Activated naive CD4-positive, alpha-beta T cell treated with anti-CD3 and anti-CD28 coated beads, Interleukin-2, amount 50 U/mL, for 72 hours (primary cell): ENCODE data around the gene TMEM255B. TPM values are rescaled to one million over a fixed set of nuclear protein-coding genes. Genes with fewer than 3 reads are reported as not detected.

Experiments
- ATAC-seq, 2 donors: fragments of 150-1000 bp; cut with Tn5 transposase; 2 replicates each; pipeline ENCODE4 v1.10.0; 2021; ENCODE audit warnings: mild to moderate bottlenecking in 2 of 2, moderate library complexity in 2 of 2
- DNase-seq, 2 donors: peaks; one replicate each; pipeline ENCODE4 v3.0.0; 2021 to 2022; ENCODE audit warnings: low spot score in 2 of 2
- H3K27ac Mint-ChIP-seq, 2 donors: one replicate each; pipeline ENCODE4 v1.8.0; 2022; ENCODE audit warnings: mild to moderate bottlenecking in 2 of 2, mixed read lengths in 2 of 2
- H3K36me3 Mint-ChIP-seq, 2 donors: one replicate each; pipeline ENCODE4 v1.8.0; 2022; ENCODE audit warnings: mixed read lengths in 2 of 2
- H3K9me3 Mint-ChIP-seq, 2 donors: one replicate each; pipeline ENCODE4 v1.8.0; 2022; ENCODE audit warnings: mixed read lengths in 2 of 2
- total RNA-seq, 2 donors: library from RNA; stranded (reverse); gene quantifications; one replicate each; pipeline ENCODE4 v1.2.3, GENCODE V29; 2022

The TMEM255B gene
- total RNA-seq, 2 donors from 2014 or later, result 1.8 to 2.9 TPM

DNA sequence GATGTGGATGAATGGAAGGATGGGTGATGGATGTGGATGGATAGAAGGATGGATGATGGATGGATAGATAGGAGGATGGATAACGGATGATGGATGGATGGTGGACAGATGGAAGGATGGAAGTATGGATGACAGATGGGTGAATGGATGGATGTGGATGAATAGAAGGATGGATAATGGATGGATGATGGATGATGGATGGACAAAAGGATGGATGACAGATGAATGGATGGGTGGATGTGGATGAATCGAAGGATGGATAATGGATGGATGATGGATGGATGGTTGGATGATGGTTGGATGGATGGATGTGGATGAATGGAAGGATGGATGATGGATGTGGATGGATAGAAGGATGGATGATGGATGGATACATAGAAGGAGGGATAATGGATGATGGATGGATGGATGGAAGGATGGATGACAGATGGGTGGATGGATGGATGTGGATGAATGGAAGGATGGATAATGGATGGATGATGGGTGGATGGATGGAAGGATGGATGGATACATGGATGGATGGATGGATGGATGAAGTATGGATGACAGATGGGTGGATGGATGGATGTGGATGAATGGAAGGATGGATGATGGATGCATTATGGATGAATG is 39.3 kb downstream of the TMEM255B start:
- Mint-ChIP-seq H3K27ac (no peak overlapping the region), H3K36me3 (no peaks in the 10 kb centered on the region), H3K9me3 (no peaks in the 10 kb centered on the region)
- no peak for ATAC-seq
- DNase-seq, result no peak

DNA sequence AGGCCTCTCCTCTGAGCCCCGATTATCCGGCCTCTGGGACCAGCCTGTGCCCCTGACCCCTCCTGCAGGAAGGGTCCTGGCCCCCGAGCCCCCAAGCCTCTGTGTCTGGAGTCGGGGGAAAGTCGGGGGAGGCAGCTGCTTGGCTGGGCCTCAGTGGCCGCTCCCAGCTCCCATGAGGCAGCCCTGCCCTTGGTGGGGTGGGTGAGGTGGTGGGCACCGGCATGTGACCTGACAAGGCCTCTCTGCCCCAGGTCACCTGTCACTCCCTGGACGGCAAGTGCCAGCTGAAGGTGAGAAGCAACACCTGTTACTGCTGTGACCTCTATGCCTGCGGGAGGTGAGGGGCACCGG is 41.5 kb downstream of the TMEM255B start:
- Mint-ChIP-seq H3K9me3 (no peaks in the 10 kb centered on the region), H3K36me3 (no peaks in the 10 kb centered on the region), H3K27ac (no peak overlapping the region)
- DNase-seq (no peak), ATAC-seq (no peak)

DNA sequence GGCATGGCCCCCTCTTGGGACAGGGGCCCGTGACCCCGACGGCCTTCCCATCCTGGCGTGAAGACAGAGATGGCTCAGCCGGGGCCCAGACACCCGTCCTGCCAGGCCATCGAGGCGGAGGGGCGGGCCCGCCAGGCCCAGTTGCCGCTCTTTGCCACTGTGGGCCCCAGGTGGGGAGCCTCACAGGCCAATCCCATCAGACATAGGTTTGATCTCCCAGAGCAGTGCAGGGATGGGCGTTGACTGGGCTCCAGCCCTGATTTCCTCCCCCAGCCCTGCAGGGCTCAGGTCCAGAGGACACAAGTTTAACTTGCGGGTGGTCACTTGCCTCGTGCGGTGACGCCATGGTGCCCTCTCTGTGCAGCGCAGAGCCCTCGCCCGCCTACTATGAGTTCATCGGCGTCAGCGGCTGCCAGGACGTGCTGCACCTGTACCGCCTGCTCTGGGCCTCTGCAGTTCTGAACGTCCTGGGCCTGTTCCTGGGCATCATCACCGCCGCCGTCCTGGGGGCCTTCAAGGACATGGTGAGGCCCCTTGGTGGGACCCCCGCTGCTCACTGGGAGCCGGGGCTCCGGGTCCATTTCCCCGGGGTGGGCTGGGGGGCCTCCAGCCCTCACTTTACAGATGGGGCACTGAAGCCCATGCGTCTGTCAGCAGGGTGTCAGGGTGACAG is 42.4 kb downstream of the TMEM255B start:
- H3K27ac Mint-ChIP-seq, result no peak overlapping the region
- no peaks in the 10 kb centered on the region for H3K36me3 Mint-ChIP-seq
- no peak for DNase-seq
- no peak for ATAC-seq
- no peaks in the 10 kb centered on the region for H3K9me3 Mint-ChIP-seq

DNA sequence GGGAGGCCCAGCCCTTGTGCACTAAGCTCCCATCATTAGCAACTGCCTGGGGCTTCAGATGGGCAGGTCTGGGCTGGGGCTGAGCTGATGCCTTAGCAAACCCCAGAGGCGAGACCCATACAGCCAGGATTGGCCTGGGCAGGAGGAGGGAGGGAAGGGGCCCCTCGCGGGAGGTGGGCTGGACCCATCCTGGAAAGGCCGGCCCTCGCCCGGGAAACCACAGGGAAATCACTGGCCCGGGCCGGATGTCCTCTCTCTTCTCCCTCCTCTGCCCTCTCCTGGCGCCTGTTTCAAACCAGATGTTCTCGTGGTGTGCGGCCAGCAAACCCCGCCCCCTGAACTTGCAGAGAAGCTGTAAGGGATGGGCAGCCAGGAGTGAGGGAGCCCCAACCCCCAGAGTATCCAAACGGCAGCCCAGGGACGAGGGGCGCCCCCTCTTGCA is 43.1 kb downstream of the TMEM255B start:
- Mint-ChIP-seq H3K27ac (no peak overlapping the region), H3K9me3 (no peaks in the 10 kb centered on the region), H3K36me3 (no peaks in the 10 kb centered on the region)
- DNase-seq (no peak), ATAC-seq (peak in 1 of 2 donors; percentile 20)

DNA sequence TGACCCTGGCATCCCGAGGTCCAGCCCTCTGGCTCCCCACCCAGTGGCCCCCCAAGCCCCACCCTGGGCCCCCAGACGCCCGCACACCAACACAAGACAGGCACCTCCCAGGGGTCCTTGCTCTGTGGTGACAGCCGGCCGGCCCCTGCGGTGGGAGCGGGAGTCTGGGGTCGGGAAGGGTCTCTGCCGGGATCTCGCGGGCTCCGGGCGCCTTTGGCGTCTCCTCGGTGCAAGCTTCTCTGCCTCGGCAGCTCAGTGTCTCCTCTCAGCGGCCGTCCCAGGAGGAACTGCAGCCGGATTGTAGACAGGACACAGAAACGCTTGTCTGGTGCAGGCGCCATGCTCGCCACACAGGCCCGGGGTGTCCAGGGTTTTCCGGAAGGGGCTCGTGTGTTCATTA is 43.7 kb downstream of the TMEM255B start:
- Mint-ChIP-seq H3K36me3 (peaks cover 0 to under 1% of the 10 kb centered on the region in 2 donors), H3K27ac (no peak overlapping the region), H3K9me3 (peaks cover under 1% of the 10 kb centered on the region in 2 donors)
- ATAC-seq, result no peak
- DNase-seq, result no peak

DNA sequence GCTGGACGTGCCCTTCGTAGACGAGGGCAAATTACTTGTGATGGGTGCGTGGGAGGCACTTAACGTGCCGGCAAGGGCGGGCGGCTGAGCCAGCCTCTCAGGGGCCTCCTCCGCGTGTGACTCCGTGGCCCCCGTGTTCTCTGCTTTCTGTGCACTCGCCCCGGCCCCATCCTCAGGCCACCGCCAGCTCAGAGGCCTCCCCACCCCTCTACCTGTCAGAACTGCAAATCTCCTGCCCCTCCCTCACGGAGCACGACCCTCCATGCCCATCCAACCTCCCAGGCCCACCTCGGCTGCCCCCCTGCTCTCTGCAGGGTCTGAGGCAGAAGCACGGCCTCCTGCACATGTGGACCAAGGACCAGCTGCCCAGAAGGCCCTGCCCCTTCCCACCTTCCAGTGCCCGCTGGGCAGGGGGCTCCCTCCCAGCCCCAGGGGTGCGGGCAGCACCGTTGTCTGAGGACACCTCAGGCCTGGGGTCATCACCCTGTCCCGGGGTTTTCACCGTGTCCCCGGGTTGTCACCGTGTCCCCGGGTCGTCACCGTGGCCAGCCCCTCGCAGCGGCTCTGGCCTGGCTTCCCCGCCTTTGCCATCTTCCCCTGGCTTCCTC is 44.5 kb downstream of the TMEM255B start:
- Mint-ChIP-seq H3K27ac (no peak overlapping the region), H3K36me3 (peaks cover 0 to 8% of the 10 kb centered on the region in 2 donors), H3K9me3 (peaks cover 5 to 7% of the 10 kb centered on the region in 2 donors)
- DNase-seq (no peak), ATAC-seq (no peak)

DNA sequence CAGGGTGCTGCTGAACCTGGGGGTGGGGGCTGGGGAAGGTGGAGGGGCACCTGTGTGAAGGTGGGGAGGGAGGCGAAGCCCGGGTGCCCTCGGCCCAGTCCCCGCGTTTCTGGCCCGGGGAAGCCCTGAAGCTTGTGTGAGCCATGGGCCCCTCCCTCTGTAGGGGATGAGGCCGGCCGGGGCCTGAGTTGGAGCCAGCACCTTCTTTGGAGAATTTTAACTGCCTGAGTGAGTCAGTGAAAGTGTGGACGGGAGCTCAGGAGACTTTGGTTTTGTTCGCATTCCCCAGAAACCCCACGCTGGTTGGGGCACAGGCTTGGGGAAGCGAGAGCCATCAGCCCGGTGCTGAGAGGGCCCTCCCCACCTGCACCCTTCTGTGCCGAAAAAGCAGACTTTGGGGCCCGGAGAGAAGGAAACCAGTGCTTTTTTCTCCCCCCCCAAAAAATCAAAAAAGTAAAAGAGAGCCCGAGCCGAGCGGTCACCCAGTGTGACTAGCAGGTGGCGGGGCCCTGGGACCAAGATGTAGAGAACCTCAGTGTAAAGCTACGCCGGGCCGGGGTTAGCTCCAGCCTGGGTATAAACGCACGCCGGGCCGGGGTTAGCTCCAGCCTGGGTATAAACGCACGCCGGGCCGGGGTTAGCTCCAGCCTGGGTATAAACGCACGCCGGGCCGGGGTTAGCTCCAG is 45.1 kb downstream of the TMEM255B start:
- Mint-ChIP-seq H3K27ac (no peak overlapping the region), H3K9me3 (peaks cover 5 to 12% of the 10 kb centered on the region in 2 donors), H3K36me3 (peaks cover 0 to 13% of the 10 kb centered on the region in 2 donors)
- DNase-seq, result no peak
- no peak for ATAC-seq

DNA sequence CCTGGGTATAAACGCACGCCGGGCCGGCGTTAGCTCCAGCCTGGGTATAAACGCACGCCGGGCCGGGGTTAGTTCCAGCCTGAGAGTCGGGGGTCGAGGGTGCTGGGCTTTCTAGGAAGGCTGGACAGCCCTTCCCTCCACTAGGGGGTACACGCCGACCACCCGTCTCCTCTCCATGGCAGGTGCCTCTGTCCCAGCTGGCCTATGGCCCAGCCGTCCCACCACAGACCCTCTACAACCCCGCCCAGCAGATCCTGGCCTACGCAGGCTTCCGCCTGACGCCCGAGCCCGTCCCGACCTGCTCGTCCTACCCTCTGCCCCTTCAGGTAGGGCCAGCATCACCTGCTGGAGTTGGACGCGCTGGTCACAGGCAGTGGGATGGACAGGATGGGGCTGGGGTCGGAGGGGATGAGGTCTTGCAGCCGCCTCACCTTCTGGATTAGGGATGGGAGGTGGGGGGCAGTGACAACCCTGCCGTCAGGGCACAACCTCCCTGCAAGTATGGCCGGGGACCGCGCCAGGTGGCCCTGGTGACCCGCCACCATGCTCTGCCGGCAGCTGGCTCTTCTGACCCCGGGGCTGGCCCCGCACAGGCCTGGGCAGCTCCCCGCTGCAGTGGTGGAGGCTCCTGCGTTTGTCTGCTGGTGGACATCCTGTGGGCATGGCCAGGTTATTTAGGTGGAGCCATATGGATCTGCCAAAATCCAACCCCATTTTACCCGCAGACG is 45.8 kb downstream of the TMEM255B start:
- no peak for DNase-seq
- Mint-ChIP-seq H3K9me3 (peaks cover 5 to 12% of the 10 kb centered on the region in 2 donors), H3K36me3 (peaks cover 0 to 18% of the 10 kb centered on the region in 2 donors), H3K27ac (no peak overlapping the region)
- no peak for ATAC-seq

DNA sequence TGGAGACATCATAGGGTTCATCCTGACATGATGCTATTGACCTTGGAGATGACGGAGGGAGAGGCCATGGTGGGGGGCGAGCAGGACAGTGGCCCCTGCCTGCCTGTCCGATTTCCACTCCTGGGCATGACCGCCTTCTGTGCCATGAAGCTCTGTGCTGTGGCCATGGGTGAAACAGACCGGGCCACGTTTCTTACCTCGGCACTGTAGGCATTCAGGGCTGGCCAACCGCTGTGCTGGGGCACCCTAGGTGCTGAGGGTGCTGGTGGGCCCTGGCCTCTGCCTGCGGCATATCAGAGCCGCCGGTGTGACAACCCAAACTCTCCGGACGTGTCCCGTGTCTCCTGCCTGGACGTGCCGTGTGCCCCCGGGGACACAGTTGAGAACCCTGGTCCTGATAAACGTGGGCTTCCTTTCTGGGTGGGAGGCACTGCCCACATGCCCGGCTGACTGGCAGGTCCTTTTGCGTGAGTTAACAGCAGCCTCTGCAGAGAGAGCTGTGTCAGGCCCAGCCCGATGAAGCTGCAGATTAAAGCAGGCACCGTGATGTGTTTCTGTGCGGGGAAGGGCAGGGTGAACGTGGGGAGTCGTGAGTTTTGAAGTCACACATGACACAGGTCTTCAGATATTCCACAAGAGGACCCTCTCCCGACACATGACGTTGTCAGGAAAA is 46.5 kb downstream of the TMEM255B start:
- no peak overlapping the region for H3K27ac Mint-ChIP-seq
- DNase-seq, result no peak
- ATAC-seq, result no peak
- peaks cover 9 to 12% of the 10 kb centered on the region in 2 donors for H3K9me3 Mint-ChIP-seq
- H3K36me3 Mint-ChIP-seq, result peaks cover 0 to 25% of the 10 kb centered on the region in 2 donors

DNA sequence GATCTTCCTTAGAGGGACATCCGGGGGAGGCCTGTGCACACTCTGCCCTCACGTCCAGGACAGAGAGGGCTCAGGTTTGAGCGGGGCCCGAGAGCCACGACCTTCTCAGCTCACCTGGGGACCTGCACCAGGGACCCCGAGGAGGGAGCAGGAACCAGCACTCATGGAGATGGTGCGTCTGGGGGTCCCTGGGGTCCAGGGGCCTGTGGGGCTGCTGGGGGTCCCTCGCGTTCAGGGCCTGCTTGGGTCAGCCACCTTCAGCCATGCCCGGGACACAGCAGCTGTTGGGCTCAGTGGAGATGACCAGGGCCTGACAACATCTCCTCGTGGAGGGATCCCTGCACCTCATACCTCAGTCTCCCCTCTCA is 47.1 kb downstream of the TMEM255B start:
- DNase-seq, result no peak
- Mint-ChIP-seq H3K9me3 (peaks cover 9 to 12% of the 10 kb centered on the region in 2 donors), H3K36me3 (peaks cover 0 to 25% of the 10 kb centered on the region in 2 donors), H3K27ac (no peak overlapping the region)
- ATAC-seq, result no peak

DNA sequence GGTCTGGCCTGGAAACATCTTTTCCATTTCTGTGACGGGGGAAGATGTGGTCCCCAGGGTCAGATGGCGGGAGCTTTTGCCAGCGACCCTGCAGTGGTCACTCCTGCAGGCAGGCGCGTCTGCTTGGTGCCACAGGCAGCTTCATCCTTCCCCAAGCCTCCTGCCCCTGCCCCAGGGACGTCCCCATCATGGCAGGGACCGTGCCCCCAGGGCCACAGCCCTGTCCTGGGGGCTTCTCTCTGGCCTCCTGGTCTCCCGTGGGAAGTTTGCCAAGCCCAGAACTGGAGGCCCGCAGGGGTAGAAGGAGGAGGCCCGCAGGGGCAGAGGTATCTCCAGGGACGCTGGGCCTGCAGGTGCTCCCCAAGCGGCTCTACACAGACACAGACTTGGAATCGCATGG is 47.5 kb downstream of the TMEM255B start:
- Mint-ChIP-seq H3K27ac (no peak overlapping the region), H3K9me3 (peaks cover 9 to 12% of the 10 kb centered on the region in 2 donors), H3K36me3 (peaks cover 0 to 25% of the 10 kb centered on the region in 2 donors)
- no peak for ATAC-seq
- no peak for DNase-seq

DNA sequence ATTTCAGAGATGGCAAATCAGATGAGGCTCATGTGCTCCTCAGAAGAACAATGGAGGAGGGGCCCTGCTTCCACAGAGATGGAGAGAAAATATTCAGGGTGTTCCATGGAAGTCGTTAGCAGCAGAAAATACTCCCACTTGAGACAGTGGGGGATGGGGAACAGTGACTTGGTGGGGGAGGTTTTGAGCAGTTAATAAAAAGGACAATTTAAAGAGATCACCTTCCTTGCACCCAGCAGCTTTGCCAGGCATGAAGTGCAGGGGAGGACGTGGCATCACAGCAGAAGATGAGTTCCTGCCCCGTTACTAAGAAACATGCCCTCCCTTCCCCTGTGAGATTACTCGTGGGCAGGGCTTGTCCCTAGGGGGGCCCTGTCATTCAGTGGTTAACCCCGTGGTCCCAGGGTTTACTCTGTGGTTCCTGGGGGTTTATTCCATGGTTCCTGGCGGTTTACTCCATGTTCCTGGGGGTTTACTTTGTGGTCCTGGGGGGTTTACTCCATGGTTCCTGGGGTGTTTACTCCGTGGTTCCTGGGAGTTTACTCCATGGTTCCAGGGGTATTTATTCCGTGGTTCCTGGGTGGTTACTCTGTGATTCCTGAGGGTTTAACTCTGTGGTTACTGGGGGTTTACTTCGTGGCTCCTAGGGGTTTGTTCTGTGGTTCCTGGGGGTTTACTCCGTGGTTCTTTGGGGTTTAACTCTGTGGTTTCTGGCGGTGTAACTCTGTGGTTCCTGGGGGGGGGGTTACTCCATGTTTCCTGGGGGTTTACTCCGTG is 49.2 kb downstream of the TMEM255B start:
- ATAC-seq, result peak in 1 of 2 donors; percentile 79
- Mint-ChIP-seq H3K36me3 (peaks cover 0 to 25% of the 10 kb centered on the region in 2 donors), H3K27ac (peak overlapping the region in 1 of 2 donors; percentile 83)

DNA sequence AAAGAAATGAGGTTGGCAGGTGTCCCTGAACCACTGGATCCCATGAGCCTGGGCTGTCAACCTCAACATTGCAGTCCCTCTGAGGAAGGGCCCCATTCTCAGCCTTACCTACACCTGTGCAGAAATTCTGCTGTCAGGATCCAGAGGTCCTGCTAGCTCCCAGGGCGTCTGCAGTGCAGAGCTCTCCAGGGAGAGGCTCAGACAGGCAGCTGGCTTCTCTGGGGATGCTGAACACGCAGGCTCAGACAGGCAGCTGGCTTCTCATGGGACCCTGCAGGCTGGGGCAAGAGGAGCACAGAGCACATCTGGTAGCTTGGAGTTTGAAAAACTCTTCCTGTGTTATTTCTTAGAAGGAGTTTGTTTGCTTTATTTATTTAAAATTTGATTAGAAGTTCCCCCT is 50.9 kb downstream of the TMEM255B start:
- Mint-ChIP-seq H3K36me3 (peaks cover 0 to 25% of the 10 kb centered on the region in 2 donors), H3K27ac (no peak overlapping the region), H3K9me3 (peaks cover 9 to 12% of the 10 kb centered on the region in 2 donors)
- ATAC-seq (no peak), DNase-seq (no peak)

More for the DNA sequence above, 49.2 kb downstream of the TMEM255B start:
- peaks cover 9 to 12% of the 10 kb centered on the region in 2 donors for H3K9me3 Mint-ChIP-seq
- DNase-seq, result no peak

DNA sequence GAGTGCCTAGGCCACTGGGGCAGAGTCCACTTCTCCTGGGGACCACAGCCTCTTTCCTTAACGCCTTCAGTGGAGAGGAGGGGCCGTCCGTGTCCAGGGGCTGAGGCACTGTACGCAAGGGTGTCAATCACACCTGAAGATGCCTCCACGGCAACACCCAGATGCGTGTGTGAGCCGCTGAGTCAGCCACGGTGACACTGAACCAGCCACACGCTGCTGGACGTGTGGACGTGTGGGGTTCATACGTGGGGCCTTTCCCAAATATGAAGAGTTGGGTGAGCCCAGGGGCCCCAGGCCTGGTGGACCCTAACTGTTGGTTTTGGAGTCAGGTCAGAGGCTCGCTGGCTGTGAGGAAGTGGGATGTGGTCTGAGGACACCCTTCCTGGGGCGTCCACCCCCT is 51.6 kb downstream of the TMEM255B start:
- DNase-seq (no peak), ATAC-seq (no peak)
- H3K27ac Mint-ChIP-seq, result no peak overlapping the region
- peaks cover 9 to 12% of the 10 kb centered on the region in 2 donors for H3K9me3 Mint-ChIP-seq
- peaks cover 4 to 29% of the 10 kb centered on the region in 2 donors for H3K36me3 Mint-ChIP-seq

DNA sequence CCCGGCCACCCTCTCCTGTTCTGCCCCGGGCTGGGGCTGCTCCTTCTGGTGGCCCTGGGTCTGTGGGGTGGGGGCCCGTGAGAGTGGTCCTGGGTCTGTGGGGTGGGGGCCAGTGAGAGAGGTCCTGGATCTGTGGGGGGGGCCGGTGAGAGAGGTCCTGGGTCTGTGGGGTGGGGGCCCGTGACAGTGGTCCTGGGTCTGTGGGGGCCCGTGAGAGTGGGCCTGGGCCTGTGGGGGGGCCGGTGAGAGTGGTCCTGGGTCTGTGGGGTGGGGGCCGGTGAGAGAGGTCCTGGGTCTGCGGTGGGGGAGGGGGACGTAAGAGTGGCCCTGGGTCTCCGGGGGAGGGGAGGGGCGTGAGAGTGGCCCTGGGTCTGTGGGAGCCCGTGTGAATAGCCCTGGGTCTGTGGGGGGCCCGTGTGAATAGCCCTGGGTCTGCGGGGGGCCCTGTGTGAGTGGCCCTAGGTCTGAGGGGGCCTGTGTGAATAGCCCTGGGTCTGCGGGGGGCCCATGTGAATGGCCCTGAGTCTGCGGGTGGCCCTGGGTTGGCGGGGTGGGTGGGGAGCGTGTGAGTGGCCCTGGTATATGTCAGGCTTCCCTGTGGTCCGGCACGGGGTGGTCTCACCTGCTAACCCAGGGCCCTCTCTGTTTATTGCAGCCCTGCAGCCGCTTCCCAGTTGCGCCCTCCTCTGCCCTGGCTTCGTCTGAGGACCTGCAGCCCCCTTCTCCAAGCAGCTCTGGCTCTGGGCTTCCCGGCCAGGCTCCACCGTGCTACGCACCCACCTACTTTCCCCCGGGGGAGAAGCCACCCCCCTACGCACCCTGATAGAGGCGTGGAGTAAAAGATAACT is 52.3 kb downstream of the TMEM255B start:
- Mint-ChIP-seq H3K27ac (no peak overlapping the region), H3K9me3 (peaks cover 9 to 12% of the 10 kb centered on the region in 2 donors), H3K36me3 (peaks cover 9 to 36% of the 10 kb centered on the region in 2 donors)
- DNase-seq, result no peak
- ATAC-seq, result no peak
